Measurements from ENCODE around the gene PLA2G6. TPM values are rescaled to one million over a fixed set of nuclear protein-coding genes. Genes with fewer than 3 reads are reported as not detected.

Gene PLA2G6
- total RNA-seq, 4 donors from 2014 or later: 4.4 to 30.5 (median 22.0) TPM

GRCh38 chr22:38068641-38069371, 112.8 kb downstream of the PLA2G6 start:
- Histone ChIP-seq H3K36me3 (peaks cover 0 to 98% of the 10 kb centered on the region in 2 donors), H3K9me3 (no peaks in the 10 kb centered on the region), H3K4me3 (peak overlapping the region in 1 of 2 donors; percentile 3), H3K4me1 (peaks cover 0 to 47% (median 18%) of the 10 kb centered on the region in 3 donors), H3K27ac (peak overlapping the region; percentile 25 to 92 (median 82)), H3K27me3 (no peaks in the 10 kb centered on the region)
- WGBS, 2 donors (ENCODE audit: low coverage in 1 of 2): no CpG with 5 or more reads among the region's 13 CpGs
- no peak for ATAC-seq
- TF ChIP-seq EP300 (IDR thresholded peaks at IDR 0.05) (no peak), POLR2A (IDR thresholded peaks at IDR 0.05) (no peak), CTCF (IDR thresholded peaks at IDR 0.05) (no peak), POLR2AphosphoS5 (IDR thresholded peaks at IDR 0.05) (no peak)

GRCh38 chr22:38067761-38068360, 113.8 kb downstream of the PLA2G6 start:
- 83% methylated on average over 2 of the region's 13 CpGs; no CpG with 5 or more reads in 1 of the 2 donors for WGBS, 2 donors (ENCODE audit: low coverage in 1 of 2)
- H3K27ac ChIP-seq: peak overlapping the region in 3 of 4 donors; percentile 78 to 92 (median 85)
- no peaks in the 10 kb centered on the region for H3K27me3 ChIP-seq
- H3K4me3 ChIP-seq: no peak overlapping the region
- H3K36me3 ChIP-seq: peaks cover 0 to 97% of the 10 kb centered on the region in 2 donors
- H3K9me3 ChIP-seq: no peaks in the 10 kb centered on the region
- no peak for TF ChIP-seq CTCF (IDR thresholded peaks at IDR 0.05)
- no peak for TF ChIP-seq POLR2AphosphoS5 (IDR thresholded peaks at IDR 0.05)
- no peak for TF ChIP-seq POLR2A (IDR thresholded peaks at IDR 0.05)
- no peak for TF ChIP-seq EP300 (IDR thresholded peaks at IDR 0.05)
- ATAC-seq: no peak
- H3K4me1 ChIP-seq: peaks cover 0 to 51% (median 18%) of the 10 kb centered on the region in 3 donors

- peaks cover 0 to 59% (median 18%) of the 10 kb centered on the region in 3 donors for H3K4me1 ChIP-seq
- peak overlapping the region in 1 of 4 donors; percentile 78 for H3K27ac ChIP-seq
- peaks cover 0 to 97% of the 10 kb centered on the region in 2 donors for H3K36me3 ChIP-seq
- TF ChIP-seq CTCF (IDR thresholded peaks at IDR 0.05) (no peak), POLR2A (IDR thresholded peaks at IDR 0.05) (no peak), EP300 (IDR thresholded peaks at IDR 0.05) (no peak), POLR2AphosphoS5 (IDR thresholded peaks at IDR 0.05) (no peak)
- H3K4me3 ChIP-seq: no peak overlapping the region
- H3K27me3 ChIP-seq: no peaks in the 10 kb centered on the region
- 58 to 86% methylated on average over 4 to 5 of the region's 8 CpGs for WGBS, 2 donors (ENCODE audit: low coverage in 1 of 2)
- no peak for ATAC-seq
- no peaks in the 10 kb centered on the region for H3K9me3 ChIP-seq
Measured at GRCh38 chr22:38067028-38067415, 114.6 kb downstream of the PLA2G6 start.

- Histone ChIP-seq H3K9me3 (no peaks in the 10 kb centered on the region), H3K4me1 (peaks cover 0 to 59% (median 18%) of the 10 kb centered on the region in 3 donors), H3K27me3 (no peaks in the 10 kb centered on the region), H3K4me3 (no peak overlapping the region), H3K36me3 (peaks cover 0 to 95% of the 10 kb centered on the region in 2 donors), H3K27ac (peak overlapping the region in 1 of 4 donors; percentile 78)
- ATAC-seq: no peak
- 89% methylated on average over 5 of the region's 13 CpGs; no CpG with 5 or more reads in 1 of the 2 donors for WGBS, 2 donors (ENCODE audit: low coverage in 1 of 2)
- TF ChIP-seq POLR2A (IDR thresholded peaks at IDR 0.05) (no peak), POLR2AphosphoS5 (IDR thresholded peaks at IDR 0.05) (no peak), EP300 (IDR thresholded peaks at IDR 0.05) (no peak), CTCF (IDR thresholded peaks at IDR 0.05) (no peak)
Measured at GRCh38 chr22:38066381-38067027, 115.1 kb downstream of the PLA2G6 start.
